Neural cell (in vitro differentiated cells): ENCODE measurements around the gene MYO5C. TPM values are rescaled to one million over a fixed set of nuclear protein-coding genes. Genes with fewer than 3 reads are reported as not detected.
"Not testable (repeated sequence)": the region's sequence is repeated elsewhere in the genome, so short reads cannot be mapped to it uniquely, and the experiment has no call there.

ENCODE experiments used
- H2AFZ ChIP-seq: fragments of 200-600, 300-800 bp; sonication (generic), shearing (Covaris generic); 2 replicates; pipeline ENCODE4 v1.6.0; 2014; ENCODE audit warnings: low read depth, mild to moderate bottlenecking, antibody characterized with exemption, low read length, moderate library complexity
- H3F3A ChIP-seq: fragments of 200-600 bp; shearing (Covaris generic); 2 replicates; pipeline ENCODE4 v1.6.1; 2016; ENCODE audit warnings: mild to moderate bottlenecking, moderate library complexity, mixed read lengths, antibody characterized with exemption, low read length; ENCODE audit not compliant: insufficient read depth, poor library complexity, severe bottlenecking
- H3K27ac ChIP-seq: fragments of 200-600, 300-800 bp; sonication (generic), shearing (Covaris generic); 2 replicates; pipeline ENCODE4 v1.5.1; 2014; ENCODE audit warnings: mild to moderate bottlenecking, low read length, moderate library complexity
- H3K27me3 ChIP-seq: fragments of 300-800, 200-600 bp; sonication (generic), shearing (Covaris generic); 2 replicates; pipeline ENCODE4 v1.6.0; 2014; ENCODE audit warnings: mild to moderate bottlenecking, low read depth, low read length, moderate library complexity; ENCODE audit not compliant: insufficient read depth
- H3K36me3 ChIP-seq: fragments of 300-800, 200-600 bp; sonication (generic), shearing (Covaris generic); 2 replicates; pipeline ENCODE4 v1.5.1; 2014; ENCODE audit warnings: mild to moderate bottlenecking, antibody characterized with exemption, low read length, moderate library complexity; ENCODE audit not compliant: insufficient read depth
- H3K4me2 ChIP-seq: fragments of 300-800, 200-600 bp; sonication (generic), shearing (Covaris generic); 2 replicates; pipeline ENCODE4 v1.6.0; 2014; ENCODE audit warnings: mild to moderate bottlenecking, low read length
- H3K4me3 ChIP-seq: fragments of 300-800, 200-600 bp; sonication (generic), shearing (Covaris generic); 2 replicates; pipeline ENCODE4 v1.5.1; 2014; ENCODE audit warnings: mild to moderate bottlenecking, low read length, moderate library complexity
- H3K79me2 ChIP-seq: fragments of 200-600 bp; shearing (Covaris generic); replicated peaks from 2 replicates; pipeline ENCODE4 v1.6.0; 2014; ENCODE audit warnings: mild to moderate bottlenecking, low read length, moderate library complexity; ENCODE audit not compliant: insufficient read depth
- H3K9ac ChIP-seq: fragments of 300-800, 200-600 bp; sonication (generic), shearing (Covaris generic); 2 replicates; pipeline ENCODE4 v1.6.1; 2016; ENCODE audit warnings: mild to moderate bottlenecking, low read length, mixed read lengths
- H3K9me2 ChIP-seq: fragments of 200-600 bp; shearing (Covaris generic); 2 replicates; pipeline ENCODE4 v1.6.1; 2016; ENCODE audit warnings: mild to moderate bottlenecking, low read length, mixed read lengths; ENCODE audit not compliant: insufficient read depth
- H3K9me3 ChIP-seq: fragments of 200-600, 300-800 bp; sonication (generic), shearing (Covaris generic); 2 replicates; pipeline ENCODE4 v1.6.1; 2016; ENCODE audit warnings: mild to moderate bottlenecking, mixed run types, low read length, moderate library complexity, mixed read lengths
- H4K20me1 ChIP-seq: fragments of 200-600 bp; shearing (Covaris generic); 2 replicates; pipeline ENCODE4 v1.6.1; 2016; ENCODE audit warnings: mild to moderate bottlenecking, mixed run types; ENCODE audit not compliant: insufficient read depth
- EP300 ChIP-seq: fragments of 450-650 bp; conservative IDR thresholded peaks from 2 replicates; pipeline ENCODE4 v1.6.1; 2014; ENCODE audit warnings: antibody characterized with exemption, mild to moderate bottlenecking, moderate library complexity; ENCODE audit not compliant: poor library complexity, severe bottlenecking
- EZH2 ChIP-seq: fragments of 200-600, 300-800 bp; shearing (Covaris generic), sonication (generic); IDR thresholded peaks from 2 replicates; pipeline ENCODE4 v1.6.1; 2014; ENCODE audit warnings: antibody characterized with exemption, low read length, borderline replicate concordance, mild to moderate bottlenecking; ENCODE audit not compliant: insufficient read depth, poor library complexity, severe bottlenecking
- MXI1 ChIP-seq: fragments of 450-650 bp; conservative IDR thresholded peaks from 2 replicates; pipeline ENCODE4 v1.6.1; 2014; ENCODE audit warnings: antibody characterized with exemption, mild to moderate bottlenecking; ENCODE audit not compliant: poor library complexity, severe bottlenecking
- POLR2AphosphoS5 ChIP-seq: IDR thresholded peaks from 2 replicates; pipeline ENCODE4 v1.6.1; 2012
- RAD21 ChIP-seq: fragments of 450-650 bp; conservative IDR thresholded peaks from 2 replicates; pipeline ENCODE4 v1.6.1; 2014; ENCODE audit warnings: antibody characterized with exemption, mild to moderate bottlenecking, moderate library complexity
- SMC3 ChIP-seq: fragments of 450-650 bp; conservative IDR thresholded peaks from 2 replicates; pipeline ENCODE4 v1.6.1; 2014; ENCODE audit warnings: antibody characterized with exemption, mild to moderate bottlenecking, moderate library complexity; ENCODE audit not compliant: poor library complexity
- TAF1 ChIP-seq: IDR thresholded peaks from 2 replicates; pipeline ENCODE4 v1.6.1; 2012; ENCODE audit warnings: low read depth
- polyA plus RNA-seq: library from polyadenylated mRNA; depleted of rRNA; stranded (reverse); fragments of >200 nt; gene quantifications from 2 replicates; pipeline ENCODE4 v1.2.3, GENCODE V29; 2014
- TF ChIP-seq, protein P1 (sequence below): IDR thresholded peaks from 2 replicates; pipeline ENCODE4 v1.6.1; 2012; ENCODE audit warnings: borderline replicate concordance
- TF ChIP-seq, protein P2 (sequence below): fragments of 450-650 bp; IDR thresholded peaks from 2 replicates; pipeline ENCODE4 v1.5.1; 2014; ENCODE audit warnings: antibody characterized with exemption, mild to moderate bottlenecking, moderate library complexity; ENCODE audit not compliant: poor library complexity, severe bottlenecking

The MYO5C gene
- polyA plus RNA-seq, 1 donor from 2014 or later, result 0.77 TPM

DNA sequence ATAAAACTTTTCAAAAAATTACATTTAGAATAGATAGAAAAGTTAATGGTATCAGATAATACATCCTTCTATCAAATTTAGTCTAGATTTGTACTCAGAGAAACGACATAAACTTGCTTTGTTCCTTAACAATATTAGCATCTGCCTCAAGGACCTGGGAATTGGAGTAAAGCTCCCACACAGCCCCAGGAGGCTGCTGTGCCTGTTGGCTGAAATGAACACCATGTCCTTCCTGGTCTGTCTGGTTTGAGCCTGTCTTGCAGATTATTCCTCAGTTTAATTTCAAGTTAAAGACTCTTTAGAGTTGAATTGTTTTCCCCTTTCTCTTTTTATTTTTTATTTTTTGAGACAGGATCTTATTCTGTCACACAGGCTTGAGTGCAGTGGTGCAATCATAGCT, 123.8 kb downstream of the MYO5C start:
- H3K4me2 ChIP-seq, result no peak overlapping the region
- no peak overlapping the region for H3K4me3 ChIP-seq
- no peaks in the 10 kb centered on the region for H3K79me2 ChIP-seq
- H3K9me2 ChIP-seq, result no peaks in the 10 kb centered on the region
- no peaks in the 10 kb centered on the region for H3K9me3 ChIP-seq
- no peaks in the 10 kb centered on the region for H3F3A ChIP-seq
- H3K27me3 ChIP-seq, result no peaks in the 10 kb centered on the region
- no peaks in the 10 kb centered on the region for H3K36me3 ChIP-seq
- no peak overlapping the region for H3K27ac ChIP-seq
- TF ChIP-seq EP300, result no peak
- TF ChIP-seq EZH2, result no peak
- TF ChIP-seq MXI1, result no peak
- TF ChIP-seq SMC3, result no peak
- TF ChIP-seq RAD21, result no peak
- TF ChIP-seq, protein P1, sequence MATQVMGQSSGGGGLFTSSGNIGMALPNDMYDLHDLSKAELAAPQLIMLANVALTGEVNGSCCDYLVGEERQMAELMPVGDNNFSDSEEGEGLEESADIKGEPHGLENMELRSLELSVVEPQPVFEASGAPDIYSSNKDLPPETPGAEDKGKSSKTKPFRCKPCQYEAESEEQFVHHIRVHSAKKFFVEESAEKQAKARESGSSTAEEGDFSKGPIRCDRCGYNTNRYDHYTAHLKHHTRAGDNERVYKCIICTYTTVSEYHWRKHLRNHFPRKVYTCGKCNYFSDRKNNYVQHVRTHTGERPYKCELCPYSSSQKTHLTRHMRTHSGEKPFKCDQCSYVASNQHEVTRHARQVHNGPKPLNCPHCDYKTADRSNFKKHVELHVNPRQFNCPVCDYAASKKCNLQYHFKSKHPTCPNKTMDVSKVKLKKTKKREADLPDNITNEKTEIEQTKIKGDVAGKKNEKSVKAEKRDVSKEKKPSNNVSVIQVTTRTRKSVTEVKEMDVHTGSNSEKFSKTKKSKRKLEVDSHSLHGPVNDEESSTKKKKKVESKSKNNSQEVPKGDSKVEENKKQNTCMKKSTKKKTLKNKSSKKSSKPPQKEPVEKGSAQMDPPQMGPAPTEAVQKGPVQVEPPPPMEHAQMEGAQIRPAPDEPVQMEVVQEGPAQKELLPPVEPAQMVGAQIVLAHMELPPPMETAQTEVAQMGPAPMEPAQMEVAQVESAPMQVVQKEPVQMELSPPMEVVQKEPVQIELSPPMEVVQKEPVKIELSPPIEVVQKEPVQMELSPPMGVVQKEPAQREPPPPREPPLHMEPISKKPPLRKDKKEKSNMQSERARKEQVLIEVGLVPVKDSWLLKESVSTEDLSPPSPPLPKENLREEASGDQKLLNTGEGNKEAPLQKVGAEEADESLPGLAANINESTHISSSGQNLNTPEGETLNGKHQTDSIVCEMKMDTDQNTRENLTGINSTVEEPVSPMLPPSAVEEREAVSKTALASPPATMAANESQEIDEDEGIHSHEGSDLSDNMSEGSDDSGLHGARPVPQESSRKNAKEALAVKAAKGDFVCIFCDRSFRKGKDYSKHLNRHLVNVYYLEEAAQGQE, result no peak
- no peaks in the 10 kb centered on the region for H4K20me1 ChIP-seq
- no peak overlapping the region for H3K9ac ChIP-seq
- no peak overlapping the region for H2AFZ ChIP-seq

DNA sequence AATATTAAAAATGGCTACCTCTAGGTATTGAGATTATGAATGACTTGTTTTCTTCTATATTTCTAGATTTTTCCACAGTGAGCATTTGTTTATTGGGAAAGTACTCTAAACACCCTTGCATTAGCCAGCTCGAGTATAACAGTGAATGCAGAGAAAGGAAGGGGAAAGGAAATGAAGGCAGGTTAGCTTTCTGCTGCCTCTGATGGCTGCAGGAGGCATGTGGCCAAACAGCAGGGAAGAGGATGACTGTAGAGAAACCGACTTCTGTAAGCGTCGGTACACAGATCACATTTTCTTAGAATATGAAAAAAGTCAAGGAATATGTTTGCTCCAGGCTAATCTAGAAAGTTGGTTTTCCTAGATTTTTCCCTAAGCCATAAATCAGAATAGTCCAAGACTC, 124.2 kb downstream of the MYO5C start:
- no peaks in the 10 kb centered on the region for H3K9me2 ChIP-seq
- H3K79me2 ChIP-seq, result no peaks in the 10 kb centered on the region
- H3K9ac ChIP-seq, result no peak overlapping the region
- no peaks in the 10 kb centered on the region for H3K27me3 ChIP-seq
- no peak overlapping the region for H3K27ac ChIP-seq
- no peaks in the 10 kb centered on the region for H4K20me1 ChIP-seq
- TF ChIP-seq EZH2 (no peak), EP300 (no peak), POLR2AphosphoS5 (peak; percentile 14), TAF1 (no peak), MXI1 (no peak), SMC3 (no peak), RAD21 (no peak)
- TF ChIP-seq, protein P1, result no peak
- TF ChIP-seq, protein P2, sequence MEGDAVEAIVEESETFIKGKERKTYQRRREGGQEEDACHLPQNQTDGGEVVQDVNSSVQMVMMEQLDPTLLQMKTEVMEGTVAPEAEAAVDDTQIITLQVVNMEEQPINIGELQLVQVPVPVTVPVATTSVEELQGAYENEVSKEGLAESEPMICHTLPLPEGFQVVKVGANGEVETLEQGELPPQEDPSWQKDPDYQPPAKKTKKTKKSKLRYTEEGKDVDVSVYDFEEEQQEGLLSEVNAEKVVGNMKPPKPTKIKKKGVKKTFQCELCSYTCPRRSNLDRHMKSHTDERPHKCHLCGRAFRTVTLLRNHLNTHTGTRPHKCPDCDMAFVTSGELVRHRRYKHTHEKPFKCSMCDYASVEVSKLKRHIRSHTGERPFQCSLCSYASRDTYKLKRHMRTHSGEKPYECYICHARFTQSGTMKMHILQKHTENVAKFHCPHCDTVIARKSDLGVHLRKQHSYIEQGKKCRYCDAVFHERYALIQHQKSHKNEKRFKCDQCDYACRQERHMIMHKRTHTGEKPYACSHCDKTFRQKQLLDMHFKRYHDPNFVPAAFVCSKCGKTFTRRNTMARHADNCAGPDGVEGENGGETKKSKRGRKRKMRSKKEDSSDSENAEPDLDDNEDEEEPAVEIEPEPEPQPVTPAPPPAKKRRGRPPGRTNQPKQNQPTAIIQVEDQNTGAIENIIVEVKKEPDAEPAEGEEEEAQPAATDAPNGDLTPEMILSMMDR, result peak; percentile 37
- no peak overlapping the region for H3K4me3 ChIP-seq
- H3K9me3 ChIP-seq, result no peaks in the 10 kb centered on the region
- no peaks in the 10 kb centered on the region for H3F3A ChIP-seq
- no peak overlapping the region for H3K4me2 ChIP-seq
- no peak overlapping the region for H2AFZ ChIP-seq
- no peaks in the 10 kb centered on the region for H3K36me3 ChIP-seq

DNA sequence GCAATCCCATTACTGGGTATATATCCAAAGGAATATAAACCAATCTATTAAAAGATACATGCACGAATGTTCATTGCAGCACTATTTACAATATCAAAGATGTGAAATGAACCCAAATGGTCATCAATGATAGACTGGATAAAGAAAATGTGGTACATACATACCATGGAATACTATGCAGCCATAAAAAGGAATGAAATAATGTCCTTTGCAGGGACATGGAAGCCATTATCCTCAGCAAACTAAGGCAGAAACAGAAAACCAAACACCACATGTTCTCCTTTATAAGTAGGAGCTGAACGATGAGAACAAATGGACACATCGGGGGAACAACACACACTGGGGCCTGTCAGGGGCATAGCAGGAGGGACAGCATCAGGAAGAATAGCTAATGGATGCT, 125.4 kb downstream of the MYO5C start:
- H3K9ac ChIP-seq, H3K9me3 ChIP-seq, H2AFZ ChIP-seq, H3K27ac ChIP-seq, H3K79me2 ChIP-seq, H4K20me1 ChIP-seq, H3K27me3 ChIP-seq, H3K9me2 ChIP-seq, H3K4me3 ChIP-seq, H3F3A ChIP-seq, H3K36me3 ChIP-seq, H3K4me2 ChIP-seq: not testable (repeated sequence)

DNA sequence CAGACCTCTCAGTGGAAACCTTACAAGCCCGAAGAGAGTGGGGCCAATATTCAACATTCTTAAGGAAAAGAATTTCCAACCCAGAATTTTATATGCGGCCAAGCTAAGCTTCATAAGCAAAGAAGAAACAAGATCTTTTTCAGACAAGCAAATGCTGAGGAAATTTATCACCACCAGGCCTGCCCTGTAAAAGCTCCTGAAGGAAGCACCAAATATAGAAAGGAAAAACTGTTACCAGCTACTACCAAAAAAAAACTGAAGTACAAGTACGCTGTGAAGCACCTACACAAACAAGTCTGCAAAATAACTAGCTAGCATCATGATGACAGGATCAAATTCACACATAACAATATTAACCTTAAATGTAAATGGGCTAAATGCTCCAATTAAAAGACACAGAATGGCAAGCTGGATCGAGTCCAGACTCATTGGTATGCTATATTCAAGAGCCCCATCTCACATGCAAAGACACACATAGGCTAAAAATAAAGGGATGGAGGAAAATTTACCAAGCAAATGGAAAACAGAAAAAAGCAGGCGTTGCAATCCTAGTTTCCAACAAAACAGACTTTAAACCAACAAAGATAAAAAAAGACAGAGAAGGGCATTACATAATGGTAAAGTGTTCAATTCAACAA, 130.0 kb downstream of the MYO5C start:
- H3K27ac ChIP-seq, H3K36me3 ChIP-seq, H2AFZ ChIP-seq, H3K79me2 ChIP-seq, H3K4me2 ChIP-seq, H3K9me2 ChIP-seq, H3K27me3 ChIP-seq, H3K4me3 ChIP-seq, H3K9ac ChIP-seq, H3K9me3 ChIP-seq, H3F3A ChIP-seq, H4K20me1 ChIP-seq: not testable (repeated sequence)
